Peyer's patch (tissue), 4 donors: Measurements from ENCODE around the gene TNNC1. TPM values are rescaled to one million over a fixed set of nuclear protein-coding genes. Genes with fewer than 3 reads are reported as not detected.

Source experiments
- DNase-seq, 3 donors: peaks; one replicate each; pipeline ENCODE4 v3.0.0-alpha.2; 2017 to 2019
- H3K27ac ChIP-seq, 4 donors: fragments of 200-600 bp; sonication (generic); one replicate each; pipeline ENCODE4 v1.5.1; 2016 to 2019
- H3K27me3 ChIP-seq, 2 donors: fragments of 200-600 bp; sonication (generic); one replicate each; pipeline ENCODE4 v1.5.1; 2019
- H3K36me3 ChIP-seq, 3 donors: fragments of 200-600 bp; sonication (generic); one replicate each; pipeline ENCODE4 v1.5.1; 2016 to 2019
- H3K4me1 ChIP-seq, 4 donors: fragments of 200-600 bp; sonication (generic); one replicate each; pipeline ENCODE4 v1.5.1; 2016 to 2019
- H3K4me3 ChIP-seq, 4 donors: fragments of 200-600 bp; sonication (generic); 1 replicate in 3 of 4; 2 replicates in 1 of 4; pipeline ENCODE4 v1.5.1; 2016 to 2019; ENCODE audit warnings: mild to moderate bottlenecking in 1 of 4
- H3K9me3 ChIP-seq, 4 donors: fragments of 200-600 bp; sonication (generic); one replicate each; pipeline ENCODE4 v1.5.1; 2016 to 2019; ENCODE audit warnings: mild to moderate bottlenecking in 1 of 4
- CTCF ChIP-seq, 6 experiments: fragments of 450-650 bp in 4 of 6; fragments of 200-600 bp in 2 of 6; sonication (generic) in 1 of 6; IDR thresholded peaks; one replicate each; pipeline ENCODE4 v1.5.1; 2017 to 2019; ENCODE audit warnings: antibody characterized with exemption in 6 of 6, mild to moderate bottlenecking in 3 of 6, moderate library complexity in 1 of 6
- POLR2A ChIP-seq, 2 donors: fragments of 450-650 bp; IDR thresholded peaks; one replicate each; pipeline ENCODE4 v1.5.1; 2017; ENCODE audit warnings: antibody characterized with exemption in 2 of 2, mild to moderate bottlenecking in 2 of 2, moderate library complexity in 2 of 2
- total RNA-seq, 4 donors: library from RNA; depleted of rRNA; stranded (reverse); fragments of >200 nt; gene quantifications; one replicate each; pipeline ENCODE4 v1.1.0, GENCODE V29; 2016

The TNNC1 gene
- total RNA-seq, 4 donors from 2014 or later: not detected

- DNase-seq: no peak
- Histone ChIP-seq H3K36me3 (peaks cover 0 to 70% (median 0%) of the 10 kb centered on the region in 3 donors), H3K9me3 (no peaks in the 10 kb centered on the region), H3K27me3 (no peaks in the 10 kb centered on the region), H3K4me1 (peaks cover 0 to 4% (median 0%) of the 10 kb centered on the region in 4 donors), H3K4me3 (no peak overlapping the region), H3K27ac (peak overlapping the region in 2 of 4 donors; percentile 55 to 64)
- TF ChIP-seq CTCF (IDR thresholded peaks at IDR 0.05) (no peak), POLR2A (IDR thresholded peaks at IDR 0.05) (no peak)
These were observed 37.2 kb upstream of the TNNC1 start for GRCh38 chr3:52490939-52491526.

- DNase-seq: no peak
- TF ChIP-seq POLR2A (IDR thresholded peaks at IDR 0.05) (no peak), CTCF (IDR thresholded peaks at IDR 0.05) (no peak)
- Histone ChIP-seq H3K27ac (peak overlapping the region in 3 of 4 donors; percentile 25 to 64 (median 55)), H3K4me3 (no peak overlapping the region), H3K36me3 (peaks cover 0 to 77% (median 0%) of the 10 kb centered on the region in 3 donors), H3K27me3 (no peaks in the 10 kb centered on the region), H3K9me3 (no peaks in the 10 kb centered on the region), H3K4me1 (peaks cover 0 to 4% (median 0%) of the 10 kb centered on the region in 4 donors)
These were observed 36.4 kb upstream of the TNNC1 start for GRCh38 chr3:52490035-52490938.

GRCh38 chr3:52489453-52489852 lies 35.6 kb upstream of the TNNC1 start:
- peaks cover 0 to 81% (median 0%) of the 10 kb centered on the region in 3 donors for H3K36me3 ChIP-seq
- no peaks in the 10 kb centered on the region for H3K27me3 ChIP-seq
- H3K4me3 ChIP-seq: no peak overlapping the region
- no peak overlapping the region for H3K27ac ChIP-seq
- H3K4me1 ChIP-seq: peaks cover 0 to 4% (median 0%) of the 10 kb centered on the region in 4 donors
- TF ChIP-seq CTCF (IDR thresholded peaks at IDR 0.05) (no peak), POLR2A (IDR thresholded peaks at IDR 0.05) (no peak)
- no peak for DNase-seq
- H3K9me3 ChIP-seq: no peaks in the 10 kb centered on the region

GRCh38 chr3:52488746-52489145 lies 34.9 kb upstream of the TNNC1 start:
- peaks cover 0 to 82% (median 0%) of the 10 kb centered on the region in 3 donors for H3K36me3 ChIP-seq
- H3K9me3 ChIP-seq: no peaks in the 10 kb centered on the region
- H3K27me3 ChIP-seq: no peaks in the 10 kb centered on the region
- no peak overlapping the region for H3K27ac ChIP-seq
- DNase-seq: no peak
- peaks cover 0 to 4% (median 0%) of the 10 kb centered on the region in 4 donors for H3K4me1 ChIP-seq
- no peak for TF ChIP-seq CTCF (IDR thresholded peaks at IDR 0.05)
- no peak for TF ChIP-seq POLR2A (IDR thresholded peaks at IDR 0.05)
- H3K4me3 ChIP-seq: no peak overlapping the region

- H3K36me3 ChIP-seq: peaks cover 0 to 79% (median 0%) of the 10 kb centered on the region in 3 donors
- H3K4me3 ChIP-seq: no peak overlapping the region
- no peaks in the 10 kb centered on the region for H3K9me3 ChIP-seq
- H3K27ac ChIP-seq: no peak overlapping the region
- DNase-seq: no peak
- no peak for TF ChIP-seq CTCF (IDR thresholded peaks at IDR 0.05)
- no peak for TF ChIP-seq POLR2A (IDR thresholded peaks at IDR 0.05)
- H3K4me1 ChIP-seq: peaks cover 0 to 4% (median 0%) of the 10 kb centered on the region in 4 donors
- no peaks in the 10 kb centered on the region for H3K27me3 ChIP-seq
These were observed 34.2 kb upstream of the TNNC1 start for GRCh38 chr3:52487788-52488691.
